NCI-H2029 treated with DMSO at 0.1 percent for 48 hours (cell line): Measurements from ENCODE around the gene ICOSLG.
"Not testable (repeated sequence)": the region's sequence is repeated elsewhere in the genome, so short reads cannot be mapped to it uniquely, and the experiment has no call there.

Experiments used
- DNase-seq: peaks from one replicate; lab custom pipeline; 2025; lab: John Stamatoyannopoulos, UW

The ICOSLG gene

DNA sequence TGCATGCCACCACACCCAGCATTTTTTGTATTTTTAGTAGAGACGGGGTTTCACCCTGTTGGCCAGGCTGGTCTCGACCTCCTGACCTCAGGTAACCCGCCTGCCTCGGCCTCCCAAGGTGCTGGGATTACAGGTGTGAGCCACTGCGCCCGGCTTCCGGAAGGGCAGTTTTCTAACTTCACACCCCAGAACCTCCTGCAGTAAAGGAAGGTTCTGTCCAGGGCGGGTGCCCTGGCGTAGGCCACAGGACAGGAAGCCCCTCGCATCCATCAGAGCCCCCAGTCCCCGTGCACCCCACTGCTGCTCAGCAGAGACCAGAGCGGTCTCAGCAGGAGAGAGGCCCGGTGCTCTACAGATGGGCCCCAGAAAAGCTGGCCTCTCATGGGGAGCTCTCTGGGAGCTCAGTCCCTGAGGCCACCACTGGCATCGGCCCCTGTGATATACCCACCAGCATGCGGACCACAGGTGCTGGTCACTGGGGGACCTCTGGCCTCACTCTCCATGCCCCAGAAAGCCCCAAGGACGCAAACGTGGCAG lies 25.1 kb upstream of the ICOSLG start:
- DNase-seq = no peak

DNA sequence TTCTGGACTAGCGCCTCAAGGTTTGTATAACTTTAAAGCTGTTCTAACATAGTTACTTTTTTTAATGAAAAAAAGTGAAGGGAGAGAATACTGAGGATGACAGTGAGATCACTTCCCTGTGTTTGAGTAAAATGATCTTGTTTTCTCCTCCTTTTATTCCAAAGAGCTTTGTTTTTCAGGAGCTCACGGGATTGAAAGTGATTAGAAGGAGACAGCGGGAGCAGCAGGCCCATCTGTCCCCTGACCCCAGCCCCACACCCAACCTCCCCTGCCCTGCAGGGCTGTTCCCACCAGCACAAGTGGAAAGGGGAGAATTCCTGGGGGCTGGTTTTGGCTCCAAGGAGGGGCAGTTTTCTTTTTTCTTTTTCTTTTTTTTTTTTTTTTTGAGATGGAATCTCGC lies 23.0 kb upstream of the ICOSLG start:
- no peak for DNase-seq

DNA sequence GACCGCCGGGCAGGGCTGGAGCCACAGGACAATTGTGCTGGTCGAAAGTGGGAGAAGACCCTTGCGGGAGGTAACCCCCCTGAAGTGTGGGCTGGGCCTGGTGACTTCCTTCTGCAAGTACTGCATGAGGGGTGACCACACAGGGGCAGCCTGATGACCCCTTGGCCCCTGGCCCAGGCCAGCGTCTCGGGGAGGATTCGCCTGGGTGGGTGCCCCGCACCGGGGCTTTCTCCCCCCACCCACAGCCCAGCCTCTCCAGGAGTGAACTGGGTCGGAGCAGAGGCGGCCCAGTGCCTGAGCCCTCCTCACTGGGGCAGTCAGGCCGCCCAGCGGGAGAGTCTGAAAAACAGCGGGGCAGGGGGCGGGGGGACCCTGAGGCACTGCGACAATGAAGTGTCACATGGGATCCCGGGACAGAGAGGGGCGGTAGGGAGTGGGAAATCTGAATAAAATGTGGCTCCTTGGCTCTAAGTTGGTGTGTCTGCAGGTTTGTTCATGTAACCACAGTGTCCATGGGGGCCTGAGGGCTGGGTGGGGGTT lies 22.5 kb upstream of the ICOSLG start:
- DNase-seq = no peak

GRCh38 chr21:44262338-44263056 lies 21.8 kb upstream of the ICOSLG start:
- no peak for DNase-seq

DNA sequence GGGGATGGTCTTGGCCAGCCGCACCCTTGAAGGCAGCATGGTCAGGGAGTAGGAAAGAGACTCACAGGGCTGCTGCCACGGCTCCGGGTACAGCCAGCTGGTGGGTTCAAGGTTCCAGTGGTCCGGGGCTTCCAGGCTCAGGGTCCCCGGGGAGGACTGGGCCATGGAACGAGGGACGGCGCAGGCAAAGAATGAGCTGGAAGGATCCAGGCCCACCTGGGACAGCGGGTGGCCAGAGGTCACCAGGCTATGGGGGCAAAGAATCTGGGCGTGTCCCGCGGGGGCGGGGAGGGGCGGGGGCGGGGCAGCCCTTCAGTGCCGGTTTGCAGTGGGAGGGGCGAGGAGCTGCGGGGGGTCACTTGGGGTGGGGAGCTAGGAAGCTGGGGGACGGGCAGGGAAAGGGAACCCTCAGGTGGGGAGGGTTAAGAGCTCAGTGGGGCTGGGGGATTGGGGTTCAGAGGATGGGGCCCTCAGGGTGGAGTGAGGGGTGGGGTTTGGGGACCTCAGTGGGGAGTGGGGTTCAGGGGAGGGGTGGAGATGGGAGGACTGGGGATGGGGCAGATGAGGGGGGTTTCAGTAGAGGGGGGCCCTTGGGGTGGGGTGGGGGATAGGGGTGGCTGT lies 21.0 kb upstream of the ICOSLG start, which contains the start of gene DNMT3L:
Gene DNMT3L (minus strand): TSS at position 223 of the 621 bp plus-strand sequence. CDS start 638 bp downstream, outside the sequence.
- DNase-seq = no peak

DNA sequence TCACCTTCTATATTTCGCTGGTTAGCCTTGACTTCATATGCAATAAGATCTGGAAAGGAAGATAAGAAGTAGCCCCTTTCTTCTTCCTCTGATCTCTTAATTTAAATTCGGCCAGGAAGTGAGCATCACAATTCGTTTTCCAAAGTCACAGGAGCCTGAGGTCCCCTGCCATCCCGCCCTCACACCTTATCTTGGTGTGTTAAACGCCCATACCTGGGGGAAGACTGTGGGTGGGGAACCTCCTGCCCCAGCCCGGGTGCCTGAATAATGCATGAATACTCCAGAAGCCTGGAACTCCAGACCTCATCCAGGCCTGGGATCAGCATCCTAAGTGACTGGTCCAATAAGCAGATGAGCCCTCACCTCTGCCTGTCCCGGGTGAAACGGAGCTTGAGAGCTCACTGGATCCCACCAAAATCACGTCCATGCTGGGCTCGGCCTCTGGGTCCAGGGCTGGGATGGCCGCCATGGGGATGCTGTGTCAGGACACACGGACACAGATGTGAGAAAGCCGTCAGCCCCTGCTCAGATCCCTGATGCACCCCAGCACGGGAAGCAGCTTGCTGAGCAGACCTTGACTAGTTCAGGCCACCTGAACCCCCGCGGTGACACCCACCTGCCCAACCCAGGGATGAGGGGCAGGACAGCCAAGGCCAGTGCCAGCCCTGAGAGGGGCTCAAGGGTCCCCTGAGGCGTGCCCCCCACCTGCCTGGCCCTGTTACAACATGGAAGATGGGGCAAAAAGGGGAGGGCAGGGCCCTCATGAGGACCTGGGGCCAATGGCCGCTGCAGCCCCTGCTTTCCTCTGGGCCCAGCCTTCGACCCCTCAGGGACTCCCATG lies 20.3 kb upstream of the ICOSLG start:
- DNase-seq = no peak

- DNase-seq = no peak
Measured at GRCh38 chr21:44260066-44260465, 19.3 kb upstream of the ICOSLG start.

DNA sequence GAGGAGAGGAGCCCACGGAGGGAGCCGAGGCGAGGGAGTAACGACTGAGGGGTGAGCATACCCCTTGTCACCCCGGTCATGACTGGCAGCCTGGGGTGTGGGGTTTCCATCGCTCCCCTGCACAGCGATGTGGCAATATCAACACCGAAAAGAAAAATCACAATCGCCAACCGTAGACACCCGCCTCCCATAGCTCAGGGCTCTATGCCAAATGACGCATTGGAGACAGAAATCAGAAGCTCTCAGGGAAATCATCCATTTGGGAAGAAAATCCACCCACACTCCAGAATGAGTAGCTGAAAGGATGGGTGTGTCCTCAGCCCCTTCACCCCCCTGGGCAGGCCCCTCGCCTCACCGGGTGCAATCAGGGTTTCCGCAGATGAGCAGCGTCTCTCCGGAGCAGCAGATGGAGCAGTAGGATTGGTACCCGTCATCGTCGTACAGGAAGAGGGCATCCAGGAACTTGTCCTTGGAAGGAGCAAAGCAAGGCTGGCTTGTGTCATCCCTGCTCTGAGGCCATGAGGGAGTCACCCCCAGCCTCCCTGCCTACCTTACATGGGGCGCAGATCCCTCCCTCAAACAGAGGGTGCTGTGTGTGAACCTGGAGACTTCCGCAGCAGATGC lies 18.5 kb upstream of the ICOSLG start:
- no peak for DNase-seq

- DNase-seq = no peak
Measured at GRCh38 chr21:44258056-44258725, 17.4 kb upstream of the ICOSLG start.

- no peak for DNase-seq
Measured at GRCh38 chr21:44255511-44255981, 14.8 kb upstream of the ICOSLG start.

- no peak for DNase-seq
Measured at GRCh38 chr21:44253832-44254710, 13.3 kb upstream of the ICOSLG start.

DNA sequence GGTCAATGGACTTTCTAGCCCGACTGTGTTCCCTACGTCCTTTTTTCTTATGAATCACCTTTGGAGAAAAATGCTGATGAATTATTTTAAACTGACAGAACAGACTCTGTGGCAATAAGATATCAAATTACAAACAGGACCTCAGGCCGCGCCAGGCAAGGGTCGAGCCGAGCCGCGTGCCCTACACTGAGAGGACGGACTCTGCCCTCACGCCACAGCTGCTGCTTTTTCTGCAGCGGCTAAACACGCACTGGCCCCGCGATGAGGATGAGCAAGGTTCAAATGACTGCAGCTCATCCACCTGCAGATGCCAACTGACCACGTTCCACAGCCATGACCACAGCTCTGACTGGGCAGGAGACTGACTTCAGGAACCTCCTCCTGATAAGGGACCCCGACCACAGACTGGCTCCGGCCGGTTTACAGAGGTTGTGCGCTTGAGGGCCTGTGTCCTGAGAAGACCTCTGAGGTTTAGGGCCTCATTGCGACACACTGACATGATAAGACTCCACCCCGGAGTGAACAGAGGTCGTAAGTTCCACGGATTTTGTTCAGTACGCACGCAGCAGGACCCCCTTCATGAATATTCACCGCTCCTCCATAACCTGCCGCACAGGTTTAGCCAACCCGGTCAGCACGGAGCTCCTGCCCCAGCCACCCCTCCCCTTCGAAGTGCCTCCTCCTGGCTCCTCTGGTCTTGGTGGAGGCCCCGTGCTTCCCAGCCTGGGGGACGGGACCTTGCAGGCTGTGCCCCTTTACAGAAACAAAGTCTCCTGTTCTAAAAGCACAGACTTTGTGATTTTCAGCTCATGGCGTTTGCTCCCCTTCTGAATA lies 8.7 kb upstream of the ICOSLG start:
- DNase-seq = not testable (repeated sequence)

DNA sequence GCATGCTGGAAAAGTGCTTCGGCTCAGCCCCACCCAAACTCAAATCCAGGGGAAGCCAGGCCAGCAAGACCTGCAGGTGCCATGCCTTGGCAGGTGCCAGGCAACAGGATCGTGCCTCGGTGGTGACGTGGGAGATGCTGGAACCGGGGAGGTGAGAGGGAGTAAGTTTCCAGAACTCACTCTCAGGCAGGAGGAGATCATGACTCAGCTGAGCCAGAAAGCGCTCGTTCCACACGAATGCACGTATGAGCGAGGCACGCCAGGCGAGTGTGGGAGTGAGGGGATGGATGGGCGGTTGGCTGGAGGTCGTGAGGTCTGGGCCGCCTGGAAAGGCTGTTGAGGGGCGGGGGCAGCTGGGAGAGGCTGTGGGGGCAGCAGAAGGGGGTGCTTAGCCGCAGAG lies 7.2 kb upstream of the ICOSLG start:
- not testable (repeated sequence) for DNase-seq

GRCh38 chr21:44243980-44244379 lies 3.2 kb upstream of the ICOSLG start:
- DNase-seq = not testable (repeated sequence)

DNA sequence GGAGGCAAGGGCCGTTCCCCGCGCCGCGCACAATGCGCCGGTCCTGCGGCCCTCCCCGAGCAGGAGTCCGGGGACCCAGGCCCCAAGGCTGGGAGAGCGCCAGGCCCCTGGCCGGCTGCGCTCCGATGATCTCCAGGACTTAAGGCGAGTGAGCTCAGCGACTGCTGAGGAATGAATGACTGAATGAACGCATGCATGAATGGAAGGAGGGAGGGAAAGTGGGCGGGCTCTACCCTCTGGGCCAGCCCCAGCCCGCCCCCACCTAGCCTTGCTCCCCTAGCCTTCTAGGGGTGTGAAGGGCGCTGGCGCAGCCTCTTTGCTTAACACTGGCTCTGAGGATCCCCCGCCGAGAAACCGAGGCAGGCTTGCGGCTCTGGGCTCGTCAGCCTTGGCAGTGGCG lies 538 bp upstream of the ICOSLG start:
- not testable (repeated sequence) for DNase-seq

- DNase-seq = not testable (repeated sequence)
Measured at GRCh38 chr21:44240353-44240752, 390 bp downstream of the ICOSLG start.

DNA sequence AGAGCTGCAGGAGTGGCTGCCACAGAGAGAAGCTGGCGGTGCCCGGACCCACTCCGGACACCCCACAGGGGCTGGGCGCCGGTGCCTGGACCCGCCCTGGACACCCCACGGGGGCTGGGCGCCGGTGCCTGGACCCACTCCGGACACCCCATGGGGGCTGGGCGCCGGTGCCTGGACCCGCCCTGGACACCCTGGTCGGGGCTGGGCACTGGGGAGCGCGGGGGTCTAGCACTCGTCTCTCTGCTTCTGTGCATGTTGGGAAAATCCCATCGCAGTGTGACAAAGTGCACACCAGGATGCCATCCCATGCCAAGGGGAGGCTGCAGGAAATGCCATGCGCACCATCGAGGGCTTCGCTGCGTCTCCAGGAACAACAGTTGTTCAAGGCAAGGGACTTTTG lies 11.2 kb downstream of the ICOSLG start:
- DNase-seq = not testable (repeated sequence)

GRCh38 chr21:44228109-44228508 lies 12.6 kb downstream of the ICOSLG start:
- not testable (repeated sequence) for DNase-seq

DNA sequence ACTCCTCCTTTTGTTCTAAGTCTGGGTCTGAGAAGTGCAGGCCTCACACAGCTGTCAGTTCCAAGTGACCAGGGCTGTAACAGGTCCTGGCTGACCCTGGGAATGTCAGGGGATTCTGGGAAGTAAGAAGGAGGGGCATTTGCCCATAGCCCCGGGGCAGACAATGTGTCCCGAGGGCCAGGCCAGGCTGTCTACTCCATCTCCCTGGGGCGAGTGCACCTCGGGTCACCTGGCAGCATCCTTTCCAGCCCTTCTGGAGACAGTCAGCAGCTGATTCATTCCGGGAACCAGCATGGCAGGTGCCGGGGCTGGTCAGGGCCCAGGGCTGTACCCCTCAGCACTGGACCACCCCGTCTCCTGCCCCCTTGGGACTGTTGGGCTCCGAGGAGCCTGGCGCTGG lies 13.1 kb downstream of the ICOSLG start:
- DNase-seq = not testable (repeated sequence)
